GM06990 (cell line): ENCODE results near the gene CDH10.

Experiments
- DNase-seq: peaks from one replicate; pipeline ENCODE4 v3.0.0-alpha.2; 2011; ENCODE audit not compliant: insufficient read length; ENCODE audit errors: extremely low read depth
- H3K27me3 ChIP-seq: replicated peaks from 2 replicates; pipeline ENCODE4 v1.6.0; 2011; ENCODE audit warnings: low read length; ENCODE audit not compliant: control insufficient read depth, insufficient read depth
- H3K36me3 ChIP-seq: 2 replicates; pipeline ENCODE4 v1.5.1; 2011; ENCODE audit warnings: low read length; ENCODE audit not compliant: control insufficient read depth, insufficient read depth
- H3K4me3 ChIP-seq: replicated peaks from 2 replicates; pipeline ENCODE4 v1.5.1; 2011; ENCODE audit warnings: low read depth, mild to moderate bottlenecking, control low read depth, low read length
- TF ChIP-seq, protein P1 (sequence below): IDR thresholded peaks from 2 replicates; pipeline ENCODE4 v1.5.1; 2011; ENCODE audit warnings: low read length, control low read depth, mild to moderate bottlenecking, inconsistent platforms; ENCODE audit not compliant: insufficient read depth, poor library complexity, severe bottlenecking

CDH10 gene

DNA sequence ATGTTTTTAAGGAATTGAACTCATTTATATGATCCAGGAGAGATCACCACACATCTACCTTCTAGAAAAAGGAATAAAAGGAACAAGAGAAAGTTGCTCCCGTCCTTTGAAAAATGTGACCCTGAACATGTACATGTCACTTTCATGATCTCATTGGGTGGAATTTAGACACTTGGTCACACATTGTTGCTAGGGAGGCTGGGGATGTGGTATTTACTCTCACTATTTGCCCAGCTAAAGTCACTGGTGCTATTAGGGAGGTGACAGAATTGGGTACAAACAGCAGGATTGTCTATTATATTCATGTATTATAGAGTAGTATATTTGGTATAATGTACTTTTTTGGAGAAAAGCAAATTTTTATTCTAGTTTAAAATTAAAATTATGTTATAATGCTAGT is 2.1 kb upstream of the CDH10 start:
- H3K36me3 ChIP-seq: no peaks in the 10 kb centered on the region
- no peaks in the 10 kb centered on the region for H3K27me3 ChIP-seq
- no peak overlapping the region for H3K4me3 ChIP-seq
- TF ChIP-seq, protein P1, sequence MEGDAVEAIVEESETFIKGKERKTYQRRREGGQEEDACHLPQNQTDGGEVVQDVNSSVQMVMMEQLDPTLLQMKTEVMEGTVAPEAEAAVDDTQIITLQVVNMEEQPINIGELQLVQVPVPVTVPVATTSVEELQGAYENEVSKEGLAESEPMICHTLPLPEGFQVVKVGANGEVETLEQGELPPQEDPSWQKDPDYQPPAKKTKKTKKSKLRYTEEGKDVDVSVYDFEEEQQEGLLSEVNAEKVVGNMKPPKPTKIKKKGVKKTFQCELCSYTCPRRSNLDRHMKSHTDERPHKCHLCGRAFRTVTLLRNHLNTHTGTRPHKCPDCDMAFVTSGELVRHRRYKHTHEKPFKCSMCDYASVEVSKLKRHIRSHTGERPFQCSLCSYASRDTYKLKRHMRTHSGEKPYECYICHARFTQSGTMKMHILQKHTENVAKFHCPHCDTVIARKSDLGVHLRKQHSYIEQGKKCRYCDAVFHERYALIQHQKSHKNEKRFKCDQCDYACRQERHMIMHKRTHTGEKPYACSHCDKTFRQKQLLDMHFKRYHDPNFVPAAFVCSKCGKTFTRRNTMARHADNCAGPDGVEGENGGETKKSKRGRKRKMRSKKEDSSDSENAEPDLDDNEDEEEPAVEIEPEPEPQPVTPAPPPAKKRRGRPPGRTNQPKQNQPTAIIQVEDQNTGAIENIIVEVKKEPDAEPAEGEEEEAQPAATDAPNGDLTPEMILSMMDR: no peak
- DNase-seq: no peak

DNA sequence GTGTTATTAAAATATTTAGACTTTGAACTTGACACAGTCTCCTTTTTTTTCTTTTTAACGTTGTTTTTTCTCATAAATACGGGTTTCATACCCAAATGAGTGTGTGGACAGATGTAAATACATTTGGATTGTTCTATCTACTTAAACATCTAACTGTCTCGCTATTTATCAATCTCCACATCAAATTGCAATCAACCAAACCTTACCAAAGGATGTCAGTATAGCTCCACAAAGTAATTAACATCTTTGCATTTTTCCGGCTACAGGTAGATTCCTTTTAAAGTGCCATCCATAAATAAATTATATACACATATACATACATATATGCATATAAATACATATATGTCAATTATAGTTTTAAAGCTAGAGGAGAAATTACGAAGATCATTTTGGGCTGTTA is 705 bp upstream of the CDH10 start:
- DNase-seq: no peak
- no peak overlapping the region for H3K4me3 ChIP-seq

DNA sequence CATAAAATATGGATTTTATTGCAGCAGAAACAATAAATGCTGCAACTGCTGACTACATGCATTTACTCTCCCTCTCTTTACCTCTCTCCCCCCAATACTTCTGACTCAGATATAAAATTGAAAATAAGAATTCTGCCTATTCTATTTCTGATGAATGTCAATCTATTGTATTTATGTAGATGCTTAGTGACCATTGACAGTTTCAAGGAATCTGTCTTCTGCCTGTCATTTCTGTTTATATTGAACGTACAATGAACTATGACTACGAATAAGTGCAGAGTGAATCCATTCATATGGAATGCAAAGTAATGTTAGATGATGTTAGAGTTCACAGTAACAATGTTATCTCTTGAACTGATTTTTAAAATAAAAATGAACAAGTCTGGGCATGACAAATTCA is 898 bp downstream of the CDH10 start:
- no peak overlapping the region for H3K4me3 ChIP-seq

More for the DNA sequence above, 705 bp upstream of the CDH10 start:
- Histone ChIP-seq H3K36me3 (no peaks in the 10 kb centered on the region), H3K27me3 (no peaks in the 10 kb centered on the region)
- TF ChIP-seq, protein P1: no peak

DNA sequence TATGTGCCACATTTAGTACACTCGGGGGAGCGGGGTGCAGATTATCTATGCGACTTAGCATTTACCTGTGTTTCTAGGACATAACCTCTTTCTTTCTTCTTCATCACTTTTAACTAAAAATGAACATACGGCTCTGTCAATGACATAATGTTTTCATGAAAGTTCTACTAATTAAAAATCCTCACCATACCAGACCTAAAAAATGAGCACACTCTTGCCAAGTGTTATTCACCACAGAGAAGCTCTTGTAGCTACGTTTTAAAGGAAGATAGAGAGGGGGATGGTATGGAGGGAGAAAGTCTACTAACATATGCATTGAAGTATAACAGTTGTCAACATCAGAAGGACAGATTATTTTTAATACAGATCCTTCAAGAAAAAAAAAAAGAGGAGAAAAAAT is 1.6 kb downstream of the CDH10 start:
- H3K27me3 ChIP-seq: no peaks in the 10 kb centered on the region
- H3K36me3 ChIP-seq: no peaks in the 10 kb centered on the region
- TF ChIP-seq, protein P1: no peak
- no peak overlapping the region for H3K4me3 ChIP-seq
- no peak for DNase-seq

More for the DNA sequence above, 898 bp downstream of the CDH10 start:
- TF ChIP-seq, protein P1: no peak
- DNase-seq: no peak
- Histone ChIP-seq H3K36me3 (no peaks in the 10 kb centered on the region), H3K27me3 (no peaks in the 10 kb centered on the region)

DNA sequence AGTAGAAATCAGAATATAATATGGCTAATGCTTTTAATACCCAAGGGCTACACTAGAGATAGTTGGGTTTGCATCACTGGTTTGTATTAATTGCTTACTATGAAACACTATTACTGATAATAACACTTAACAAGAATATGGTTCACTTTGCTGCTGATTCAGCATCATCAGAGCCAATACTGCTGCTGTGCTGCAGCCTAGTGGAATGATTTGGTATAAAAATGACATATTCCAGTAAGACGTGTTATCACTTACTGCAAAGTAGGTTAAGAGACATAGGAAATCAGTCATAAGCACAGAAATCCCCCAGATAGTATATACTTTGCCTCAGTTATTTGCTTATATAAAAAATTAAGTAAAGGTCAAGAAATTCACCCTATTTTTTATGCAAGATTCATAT is 2.8 kb downstream of the CDH10 start:
- DNase-seq: no peak
- Histone ChIP-seq H3K27me3 (no peaks in the 10 kb centered on the region), H3K36me3 (no peaks in the 10 kb centered on the region), H3K4me3 (no peak overlapping the region)
- TF ChIP-seq, protein P1: peak; percentile 15

DNA sequence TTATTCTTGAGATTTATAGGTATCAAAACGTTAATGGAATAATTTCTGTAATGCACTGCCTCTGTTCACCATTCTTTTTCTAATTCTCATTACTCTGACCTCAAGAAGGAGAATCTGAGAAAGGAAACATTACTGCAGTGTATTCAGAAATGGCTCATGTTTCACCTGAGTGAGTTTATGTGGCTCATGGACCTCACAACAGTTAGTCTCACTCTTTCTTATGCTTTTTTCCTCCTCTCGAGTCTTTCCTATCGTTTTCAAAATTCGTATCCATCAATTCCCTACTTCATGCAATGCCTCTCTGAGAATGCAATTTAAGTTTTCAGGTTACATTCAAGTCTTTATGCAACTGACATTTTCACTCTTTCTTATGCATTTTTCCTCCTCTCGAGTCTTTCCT is 9.6 kb downstream of the CDH10 start:
- TF ChIP-seq, protein P1: no peak
- DNase-seq: no peak
- Histone ChIP-seq H3K36me3 (no peaks in the 10 kb centered on the region), H3K4me3 (no peak overlapping the region), H3K27me3 (no peaks in the 10 kb centered on the region)
